ENCODE measurements around the gene NXT1.
"Not testable (repeated sequence)": the region's sequence is repeated elsewhere in the genome, so short reads cannot be mapped to it uniquely, and the experiment has no call there.

The NXT1 gene

GRCh38 chr20:23331450-23332350 lies 18.9 kb upstream of the NXT1 start:
- no peak for DNase-seq (ENCODE audit: low spot score)

- no peak for DNase-seq (ENCODE audit: low spot score)
Observed at GRCh38 chr20:23332467-23332866, 18.1 kb upstream of the NXT1 start.

- DNase-seq (ENCODE audit: low spot score), result no peak
Observed at GRCh38 chr20:23334111-23334510, 16.5 kb upstream of the NXT1 start.

- DNase-seq (ENCODE audit: low spot score), result no peak
Observed at GRCh38 chr20:23335521-23335920, 15.1 kb upstream of the NXT1 start.

GRCh38 chr20:23336476-23336875 lies 14.1 kb upstream of the NXT1 start:
- DNase-seq (ENCODE audit: low spot score), result no peak

GRCh38 chr20:23337312-23337711 lies 13.3 kb upstream of the NXT1 start:
- no peak for DNase-seq (ENCODE audit: low spot score)

- DNase-seq (ENCODE audit: low spot score), result no peak
Observed at GRCh38 chr20:23339986-23340385, 10.6 kb upstream of the NXT1 start.

- DNase-seq (ENCODE audit: low spot score), result peak; percentile 72
Observed at GRCh38 chr20:23340524-23340923, 10.1 kb upstream of the NXT1 start.

GRCh38 chr20:23341073-23341472 lies 9.5 kb upstream of the NXT1 start:
- DNase-seq (ENCODE audit: low spot score), result no peak

GRCh38 chr20:23343590-23343989 lies 7.0 kb upstream of the NXT1 start:
- no peak for DNase-seq (ENCODE audit: low spot score)

- no peak for DNase-seq (ENCODE audit: low spot score)
Observed at GRCh38 chr20:23344336-23344735, 6.3 kb upstream of the NXT1 start.

- DNase-seq (ENCODE audit: low spot score), result no peak
Observed at GRCh38 chr20:23346002-23346401, 4.6 kb upstream of the NXT1 start.

- DNase-seq (ENCODE audit: low spot score), result no peak
Observed at GRCh38 chr20:23347791-23348190, 2.8 kb upstream of the NXT1 start.

GRCh38 chr20:23348510-23348909 lies 2.1 kb upstream of the NXT1 start:
- DNase-seq (ENCODE audit: low spot score), result not testable (repeated sequence)

GRCh38 chr20:23349338-23350195 lies 1.0 kb upstream of the NXT1 start:
- DNase-seq (ENCODE audit: low spot score), result peak; percentile 91

GRCh38 chr20:23350904-23351838 lies 580 bp downstream of the NXT1 start:
- DNase-seq (ENCODE audit: low spot score), result peak; percentile 55

GRCh38 chr20:23356203-23356602 lies 5.6 kb downstream of the NXT1 start:
- no peak for DNase-seq (ENCODE audit: low spot score)

GRCh38 chr20:23357767-23358562 lies 7.4 kb downstream of the NXT1 start:
- peak; percentile 92 for DNase-seq (ENCODE audit: low spot score)

- no peak for DNase-seq (ENCODE audit: low spot score)
Observed at GRCh38 chr20:23358563-23358906, 7.9 kb downstream of the NXT1 start.

- no peak for DNase-seq (ENCODE audit: low spot score)
Observed at GRCh38 chr20:23358923-23359593, 8.5 kb downstream of the NXT1 start.

GRCh38 chr20:23360531-23360930 lies 9.9 kb downstream of the NXT1 start:
- DNase-seq (ENCODE audit: low spot score), result no peak

Measured in HuH-7.5 (cell line).